Tibial nerve (tissue), 4 donors: ENCODE data around the gene PTOV1.

Experiments
- EP300 ChIP-seq, 2 donors: sonication (generic); formaldehyde crosslinking; IDR thresholded peaks; one replicate each; pipeline ENCODE4 v1.6.1; 2017; ENCODE audit warnings: antibody characterized with exemption in 2 of 2, mild to moderate bottlenecking in 1 of 2
- TF ChIP-seq, protein P1 (sequence below), 5 experiments: fragments of 200-600 bp in 3 of 5; fragments of 450-650 bp in 2 of 5; sonication (generic) in 3 of 5; IDR thresholded peaks; one replicate each; pipeline ENCODE4 v1.5.1; 2016 to 2019; ENCODE audit warnings: antibody characterized with exemption in 5 of 5, mild to moderate bottlenecking in 3 of 5, moderate library complexity in 2 of 5

DNA sequence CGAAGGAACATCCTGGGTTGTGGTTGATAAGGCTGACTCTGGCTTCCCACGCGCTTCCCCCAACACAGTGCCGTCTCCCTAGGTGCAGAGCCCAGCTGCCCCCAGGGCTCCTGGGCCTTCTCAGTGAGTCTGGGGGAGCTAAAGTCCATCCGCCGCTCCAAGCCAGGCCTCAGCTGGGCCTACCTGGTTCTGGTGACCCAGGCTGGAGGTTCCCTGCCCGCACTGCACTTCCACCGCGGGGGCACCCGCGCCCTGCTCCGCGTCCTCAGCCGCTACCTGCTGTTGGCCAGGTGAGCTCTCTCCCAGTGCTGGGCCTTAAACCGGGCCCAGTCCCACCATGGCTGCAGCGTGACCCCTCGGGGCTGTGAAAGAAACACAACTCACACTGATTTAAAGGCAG lies 30.2 kb downstream of the PTOV1 start:
- TF ChIP-seq, protein P1, sequence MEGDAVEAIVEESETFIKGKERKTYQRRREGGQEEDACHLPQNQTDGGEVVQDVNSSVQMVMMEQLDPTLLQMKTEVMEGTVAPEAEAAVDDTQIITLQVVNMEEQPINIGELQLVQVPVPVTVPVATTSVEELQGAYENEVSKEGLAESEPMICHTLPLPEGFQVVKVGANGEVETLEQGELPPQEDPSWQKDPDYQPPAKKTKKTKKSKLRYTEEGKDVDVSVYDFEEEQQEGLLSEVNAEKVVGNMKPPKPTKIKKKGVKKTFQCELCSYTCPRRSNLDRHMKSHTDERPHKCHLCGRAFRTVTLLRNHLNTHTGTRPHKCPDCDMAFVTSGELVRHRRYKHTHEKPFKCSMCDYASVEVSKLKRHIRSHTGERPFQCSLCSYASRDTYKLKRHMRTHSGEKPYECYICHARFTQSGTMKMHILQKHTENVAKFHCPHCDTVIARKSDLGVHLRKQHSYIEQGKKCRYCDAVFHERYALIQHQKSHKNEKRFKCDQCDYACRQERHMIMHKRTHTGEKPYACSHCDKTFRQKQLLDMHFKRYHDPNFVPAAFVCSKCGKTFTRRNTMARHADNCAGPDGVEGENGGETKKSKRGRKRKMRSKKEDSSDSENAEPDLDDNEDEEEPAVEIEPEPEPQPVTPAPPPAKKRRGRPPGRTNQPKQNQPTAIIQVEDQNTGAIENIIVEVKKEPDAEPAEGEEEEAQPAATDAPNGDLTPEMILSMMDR (IDR thresholded peaks at IDR 0.05), result no peak
- TF ChIP-seq EP300 (IDR thresholded peaks at IDR 0.05), result no peak
